Astrocyte of the spinal cord (primary cell): Measurements from ENCODE around the gene NSDHL.
"Not testable (repeated sequence)": the region's sequence is repeated elsewhere in the genome, so short reads cannot be mapped to it uniquely, and the experiment has no call there.

Experiments
- DNase-seq: peaks from one replicate; pipeline ENCODE4 v3.0.0; 2011; ENCODE audit warnings: low read depth, low spot score
- H3K4me3 ChIP-seq: 2 replicates; pipeline ENCODE4 v1.5.1; 2011; ENCODE audit warnings: low read depth, mild to moderate bottlenecking, low read length, moderate library complexity
- in situ Hi-C: cut with HindIII; loops from 2 replicates; pipeline ENCODE4 v1.10.0; 2017; ENCODE audit warnings: low sequenced_read_pairs
- TF ChIP-seq, protein P1 (sequence below): IDR thresholded peaks from 2 replicates; pipeline ENCODE4 v1.5.1; 2012; ENCODE audit warnings: low read depth, mild to moderate bottlenecking, low read length, inconsistent platforms

NSDHL gene

DNA sequence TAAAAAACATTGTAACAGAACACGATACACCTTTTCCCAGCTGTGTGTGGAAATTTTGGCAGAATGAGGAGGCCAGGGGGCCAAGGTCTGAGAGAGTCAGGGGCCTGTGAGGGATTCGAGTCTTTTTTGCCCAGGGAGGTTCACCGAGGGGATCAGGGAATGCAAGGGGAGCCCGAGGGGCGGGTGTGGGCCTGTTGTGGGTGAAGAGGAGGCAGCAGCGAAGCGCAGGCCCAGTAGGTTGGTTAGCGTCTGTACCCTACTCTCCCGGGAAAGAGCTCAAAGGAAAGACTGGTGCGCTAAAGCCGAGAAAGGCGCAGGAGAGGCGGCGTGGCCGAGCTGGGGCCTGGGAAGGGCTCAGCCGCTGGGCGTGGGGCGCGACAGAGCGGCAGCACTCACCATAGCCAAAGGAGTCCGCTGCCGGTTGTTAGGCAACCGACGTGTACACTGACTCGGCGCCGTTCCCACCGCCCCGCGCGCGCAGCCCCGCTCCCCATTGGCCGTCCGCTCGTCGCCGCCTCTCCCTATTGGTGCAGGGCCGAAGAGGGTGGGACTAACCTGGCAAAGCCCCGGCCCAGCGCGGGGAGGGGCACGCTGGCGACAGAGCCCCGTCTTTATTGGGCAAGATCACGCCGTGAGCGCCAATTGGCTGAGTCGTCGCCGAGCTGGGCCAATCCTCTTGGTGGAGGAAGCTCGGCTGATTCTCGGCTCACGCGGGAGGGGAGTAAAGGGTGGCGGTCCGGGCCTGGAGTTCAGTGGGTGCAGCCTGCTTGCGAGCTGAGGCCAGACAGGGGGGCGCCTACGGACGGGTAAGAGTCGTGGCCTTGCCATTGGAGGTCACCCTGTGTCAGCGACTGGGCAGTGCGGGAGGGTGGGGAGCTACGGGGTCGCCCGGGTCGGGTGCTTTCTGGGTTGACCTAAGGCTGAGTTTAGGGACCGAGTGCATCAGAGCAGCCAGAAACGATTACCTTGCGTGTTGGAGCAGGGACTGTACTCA, at the start of gene NSDHL, which contains the start of gene CETN2:
Gene NSDHL, plus strand, starts transcription at position 752 of the 994 bp plus-strand sequence. CDS start 15,262 bp downstream, outside the sequence.
Gene CETN2, minus strand, starts transcription at position 446 of the 994 bp plus-strand sequence. Its CDS starts 47 bp downstream, at position 399.
- peak; percentile 97 for DNase-seq
- TF ChIP-seq, protein P1, sequence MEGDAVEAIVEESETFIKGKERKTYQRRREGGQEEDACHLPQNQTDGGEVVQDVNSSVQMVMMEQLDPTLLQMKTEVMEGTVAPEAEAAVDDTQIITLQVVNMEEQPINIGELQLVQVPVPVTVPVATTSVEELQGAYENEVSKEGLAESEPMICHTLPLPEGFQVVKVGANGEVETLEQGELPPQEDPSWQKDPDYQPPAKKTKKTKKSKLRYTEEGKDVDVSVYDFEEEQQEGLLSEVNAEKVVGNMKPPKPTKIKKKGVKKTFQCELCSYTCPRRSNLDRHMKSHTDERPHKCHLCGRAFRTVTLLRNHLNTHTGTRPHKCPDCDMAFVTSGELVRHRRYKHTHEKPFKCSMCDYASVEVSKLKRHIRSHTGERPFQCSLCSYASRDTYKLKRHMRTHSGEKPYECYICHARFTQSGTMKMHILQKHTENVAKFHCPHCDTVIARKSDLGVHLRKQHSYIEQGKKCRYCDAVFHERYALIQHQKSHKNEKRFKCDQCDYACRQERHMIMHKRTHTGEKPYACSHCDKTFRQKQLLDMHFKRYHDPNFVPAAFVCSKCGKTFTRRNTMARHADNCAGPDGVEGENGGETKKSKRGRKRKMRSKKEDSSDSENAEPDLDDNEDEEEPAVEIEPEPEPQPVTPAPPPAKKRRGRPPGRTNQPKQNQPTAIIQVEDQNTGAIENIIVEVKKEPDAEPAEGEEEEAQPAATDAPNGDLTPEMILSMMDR: no peak
- in situ Hi-C loops: no loop called here
- peak within 1 kb of the TSS; percentile 77 for H3K4me3 ChIP-seq

DNA sequence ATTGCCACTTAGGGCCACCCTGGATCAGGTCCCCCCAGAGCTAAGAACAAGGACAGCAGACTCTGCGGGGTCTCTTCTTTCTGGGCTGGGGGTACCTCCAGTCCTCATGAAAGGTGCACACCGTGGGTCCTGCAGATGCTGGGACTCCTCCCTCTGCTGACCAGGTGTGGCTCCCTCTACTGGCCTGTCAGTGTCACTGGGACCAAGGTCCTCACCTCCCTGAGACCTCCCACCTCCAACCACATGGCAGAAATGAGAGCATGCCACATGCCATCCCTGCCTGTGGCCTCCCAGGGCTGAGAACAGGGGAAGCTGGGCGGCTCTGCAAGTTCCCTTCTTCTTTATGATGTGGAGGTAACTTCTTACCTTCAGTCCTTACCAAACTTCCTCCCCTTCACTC, 43.8 kb upstream of the NSDHL start:
- DNase-seq, in situ Hi-C loops, H3K4me3 ChIP-seq: not testable (repeated sequence)

DNA sequence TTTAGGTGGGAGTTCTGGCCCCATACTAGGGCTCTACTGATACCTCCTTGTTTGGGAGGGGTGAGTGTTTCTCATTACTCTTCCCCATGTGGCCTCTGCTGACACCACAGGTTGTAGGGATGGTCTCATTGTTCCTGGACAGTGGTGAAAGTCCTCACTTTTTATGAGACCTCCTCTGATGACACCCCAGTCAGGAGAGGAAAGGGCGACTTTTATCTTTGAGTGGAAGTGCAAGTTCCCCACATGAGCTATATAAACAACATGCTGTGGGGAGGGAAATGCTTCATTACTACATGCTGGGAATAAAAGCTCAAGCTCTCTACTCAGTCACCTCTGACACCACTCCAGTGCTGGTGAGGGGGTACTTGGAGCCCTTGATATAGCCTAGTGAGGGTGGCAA, 31.9 kb upstream of the NSDHL start:
- TF ChIP-seq, protein P1: no peak
- no peak for DNase-seq
- in situ Hi-C loops: no loop called here
- H3K4me3 ChIP-seq: no peak overlapping the region

DNA sequence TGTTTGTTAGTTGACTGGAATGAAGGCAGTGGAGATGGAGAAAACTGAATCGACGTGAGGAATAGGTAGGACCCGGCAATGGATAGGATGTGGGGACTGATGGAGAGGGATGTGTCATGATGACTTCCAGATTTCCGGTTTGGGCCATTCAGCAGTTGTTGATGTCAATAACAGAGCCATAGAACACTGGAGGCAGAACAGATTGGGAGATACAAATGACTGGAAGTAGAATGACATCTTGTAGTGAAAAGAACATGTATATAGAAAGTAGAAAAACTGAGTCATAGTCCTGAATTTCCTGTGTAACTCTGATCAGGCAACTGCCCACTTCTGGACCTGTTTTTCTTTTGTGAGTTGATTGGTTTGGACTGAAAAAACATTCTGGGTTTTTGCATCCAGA, 24.8 kb upstream of the NSDHL start:
- H3K4me3 ChIP-seq: no peak overlapping the region
- DNase-seq: no peak
- in situ Hi-C loops: no loop called here
- TF ChIP-seq, protein P1: no peak

DNA sequence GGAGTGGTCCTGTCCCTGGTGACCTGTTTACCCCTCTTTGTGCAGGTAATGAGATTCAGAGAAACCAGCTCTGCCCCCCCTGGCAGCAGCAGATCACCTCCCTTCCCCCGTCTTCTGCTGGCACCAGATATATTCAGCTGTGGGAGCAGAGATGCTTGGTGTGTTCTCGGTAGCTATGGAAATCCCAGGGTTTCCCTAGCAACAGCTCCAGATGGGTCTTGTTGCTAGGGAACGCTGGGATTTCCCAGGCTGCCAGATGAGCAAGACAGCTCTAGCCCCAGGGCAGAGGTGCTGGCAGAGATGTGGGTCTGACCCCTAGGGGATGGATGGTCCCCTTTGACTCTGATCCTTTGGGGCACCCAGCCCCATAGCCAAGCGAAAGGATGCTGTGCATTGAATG, 20.5 kb upstream of the NSDHL start:
- no peak overlapping the region for H3K4me3 ChIP-seq
- in situ Hi-C loops: no loop called here
- DNase-seq: no peak
- TF ChIP-seq, protein P1: no peak

DNA sequence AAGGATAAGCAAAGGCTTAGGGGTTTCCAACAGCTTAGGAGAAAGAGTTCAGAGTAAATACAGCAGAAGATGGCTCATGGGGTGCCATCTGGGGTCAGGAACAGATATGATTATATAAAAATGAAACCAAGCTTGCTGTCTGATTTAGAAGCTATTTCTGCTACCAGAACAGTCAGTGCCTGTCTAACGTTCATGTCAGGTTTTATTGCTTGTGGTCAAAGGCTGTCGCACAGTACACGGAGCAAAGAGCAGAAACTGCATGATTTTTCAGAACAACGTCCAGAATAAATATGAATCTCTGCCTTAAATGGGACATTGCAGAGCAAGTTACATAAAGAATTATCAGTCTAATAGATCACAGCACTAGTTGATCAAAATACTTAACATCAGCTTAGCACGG, 17.7 kb upstream of the NSDHL start:
- in situ Hi-C loops: no loop called here
- TF ChIP-seq, protein P1: no peak
- H3K4me3 ChIP-seq: no peak overlapping the region
- no peak for DNase-seq

DNA sequence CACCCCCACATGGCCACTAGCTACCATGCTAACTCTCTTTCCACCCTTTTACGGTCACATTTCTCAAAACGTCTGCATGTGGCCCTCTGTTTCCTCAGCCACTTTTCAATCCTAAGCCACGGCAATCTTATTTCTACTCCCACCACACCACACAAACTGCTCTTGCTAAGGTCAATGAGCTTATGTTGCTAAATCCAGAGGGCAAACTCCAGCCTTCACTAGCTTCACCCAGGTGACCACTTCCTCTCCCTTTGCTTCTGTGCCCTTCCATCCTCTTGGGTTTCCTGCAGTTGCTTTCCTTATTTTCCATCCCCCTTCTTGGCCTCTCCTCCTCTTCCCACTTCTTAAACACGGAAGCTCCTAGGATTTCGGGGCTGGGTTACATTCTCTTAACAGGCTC, 16.8 kb upstream of the NSDHL start:
- in situ Hi-C loops: no loop called here
- H3K4me3 ChIP-seq: no peak overlapping the region
- TF ChIP-seq, protein P1: no peak
- DNase-seq: no peak
